Subcutaneous adipose tissue (tissue), 4 donors: Measurements from ENCODE around the gene BIN2. TPM values are rescaled to one million over a fixed set of nuclear protein-coding genes. Genes with fewer than 3 reads are reported as not detected.

Experiments used
- CTCF ChIP-seq: fragments of 450-650 bp; IDR thresholded peaks from one replicate; pipeline ENCODE4 v1.5.1; 2016; ENCODE audit warnings: low read depth, mild to moderate bottlenecking, control low read depth, antibody characterized with exemption, moderate library complexity
- total RNA-seq, 4 donors: library from RNA; depleted of rRNA; stranded (reverse); fragments of >200 nt; gene quantifications; one replicate each; pipeline ENCODE4 v1.1.0, GENCODE V29; 2016

Gene BIN2
- total RNA-seq, 4 donors from 2014 or later = 2.3 to 26.2 (median 8.9) TPM

- no peak for TF ChIP-seq CTCF
These were observed 1.5 kb downstream of the BIN2 start for GRCh38 chr12:51322452-51322851.

GRCh38 chr12:51321882-51322281 lies 2.1 kb downstream of the BIN2 start:
- TF ChIP-seq CTCF = no peak

GRCh38 chr12:51320695-51321320 lies 3.2 kb downstream of the BIN2 start:
- TF ChIP-seq CTCF = no peak

GRCh38 chr12:51320311-51320694 lies 3.7 kb downstream of the BIN2 start:
- no peak for TF ChIP-seq CTCF

- no peak for TF ChIP-seq CTCF
These were observed 5.0 kb downstream of the BIN2 start for GRCh38 chr12:51318846-51319599.

- TF ChIP-seq CTCF = no peak
These were observed 12.6 kb downstream of the BIN2 start for GRCh38 chr12:51311389-51311788.

- no peak for TF ChIP-seq CTCF
These were observed 16.1 kb downstream of the BIN2 start for GRCh38 chr12:51307655-51308593.
